Endometrial microvascular endothelial cells (primary cell): ENCODE data around the gene FHAD1. TPM values are rescaled to one million over a fixed set of nuclear protein-coding genes. Genes with fewer than 3 reads are reported as not detected.

Experiments
- in situ Hi-C: cut with HindIII; loops from 2 replicates; pipeline ENCODE4 v1.10.0; 2017; ENCODE audit warnings: low sequenced_read_pairs, low pct_unique_long_range_greater_than_20kb; ENCODE audit errors: inconsistent ontology term
- total RNA-seq: library from RNA; depleted of rRNA; stranded (reverse); fragments of >200 nt; gene quantifications from one replicate; pipeline ENCODE4 v1.2.3, GENCODE V29; 2015; ENCODE audit errors: inconsistent ontology term

Gene FHAD1
- total RNA-seq, 1 donor from 2014 or later = 1.2 TPM

DNA sequence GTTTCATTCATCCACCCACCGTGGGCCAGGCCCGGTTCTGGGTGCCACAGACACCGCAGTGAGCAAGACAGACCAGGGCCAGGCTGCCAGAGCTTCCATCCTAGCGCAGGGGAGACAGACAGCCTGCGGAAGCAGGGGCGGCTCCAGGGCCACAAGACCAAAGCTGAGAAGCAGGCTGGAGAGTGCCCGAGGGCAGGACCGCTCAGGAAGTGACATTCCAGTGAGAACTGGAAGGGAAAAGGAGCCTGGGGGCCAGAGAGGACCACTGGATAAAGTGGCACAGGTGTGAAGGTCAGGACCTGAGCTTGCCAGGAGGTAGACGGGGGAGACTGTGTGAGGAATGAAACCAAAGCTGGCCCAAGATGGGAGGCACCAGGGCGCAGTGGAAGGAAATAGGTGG lies 103.1 kb downstream of the FHAD1 start:
- in situ Hi-C loops = no loop called here

DNA sequence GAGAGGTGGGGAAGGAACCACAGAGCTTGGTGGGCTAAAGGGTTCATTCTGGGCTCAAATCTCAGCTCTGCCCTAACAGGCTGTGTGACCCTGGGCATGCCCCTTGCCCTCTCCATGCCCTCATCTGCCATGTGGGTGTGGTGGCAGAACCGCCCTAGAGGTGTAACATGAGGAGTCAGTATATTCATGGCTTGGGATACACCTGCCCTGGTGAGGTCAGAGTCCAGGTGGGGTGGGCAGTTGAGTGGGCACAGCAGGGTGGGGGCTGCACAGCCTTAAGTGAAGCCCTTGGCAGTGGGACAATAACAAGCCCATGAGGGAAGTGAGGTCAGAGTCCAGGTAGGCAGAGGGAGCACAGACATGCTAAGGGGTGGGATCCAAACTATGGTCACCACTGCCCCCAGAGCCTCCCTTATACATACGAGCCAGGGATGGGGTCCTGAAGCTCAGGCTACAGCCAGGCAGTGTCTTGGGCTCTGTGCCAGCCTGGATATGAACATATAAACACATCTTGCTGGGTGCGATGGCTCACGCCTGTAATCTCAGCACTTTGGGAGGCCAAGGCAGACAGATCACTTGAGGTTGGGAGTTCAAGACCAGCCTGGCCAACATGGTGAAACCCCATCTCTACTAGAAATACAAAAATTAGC lies 103.7 kb downstream of the FHAD1 start:
- in situ Hi-C loops = no loop called here

DNA sequence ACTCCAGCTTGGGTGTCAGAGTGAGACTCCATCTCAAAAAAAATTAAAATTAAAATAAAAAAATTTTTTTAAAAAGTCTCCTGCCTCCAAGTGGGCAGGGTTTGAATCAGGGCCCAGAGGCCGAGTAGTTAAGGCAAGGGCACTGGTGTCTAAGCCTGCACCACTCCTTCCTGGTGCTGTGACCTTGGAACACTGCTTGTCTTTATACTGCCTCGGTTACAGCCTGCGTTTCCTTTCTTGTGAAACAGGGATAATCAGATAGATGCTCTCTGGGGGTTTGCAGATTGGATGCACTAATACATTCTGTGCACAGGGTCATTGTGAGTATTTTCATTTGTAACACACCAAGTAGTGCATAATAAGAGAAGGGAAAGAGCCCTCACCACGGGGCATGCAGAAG lies 104.3 kb downstream of the FHAD1 start:
- in situ Hi-C loops = no loop called here

GRCh38 chr1:15352128-15352957 lies 105.3 kb downstream of the FHAD1 start:
- in situ Hi-C loops = no loop called here

DNA sequence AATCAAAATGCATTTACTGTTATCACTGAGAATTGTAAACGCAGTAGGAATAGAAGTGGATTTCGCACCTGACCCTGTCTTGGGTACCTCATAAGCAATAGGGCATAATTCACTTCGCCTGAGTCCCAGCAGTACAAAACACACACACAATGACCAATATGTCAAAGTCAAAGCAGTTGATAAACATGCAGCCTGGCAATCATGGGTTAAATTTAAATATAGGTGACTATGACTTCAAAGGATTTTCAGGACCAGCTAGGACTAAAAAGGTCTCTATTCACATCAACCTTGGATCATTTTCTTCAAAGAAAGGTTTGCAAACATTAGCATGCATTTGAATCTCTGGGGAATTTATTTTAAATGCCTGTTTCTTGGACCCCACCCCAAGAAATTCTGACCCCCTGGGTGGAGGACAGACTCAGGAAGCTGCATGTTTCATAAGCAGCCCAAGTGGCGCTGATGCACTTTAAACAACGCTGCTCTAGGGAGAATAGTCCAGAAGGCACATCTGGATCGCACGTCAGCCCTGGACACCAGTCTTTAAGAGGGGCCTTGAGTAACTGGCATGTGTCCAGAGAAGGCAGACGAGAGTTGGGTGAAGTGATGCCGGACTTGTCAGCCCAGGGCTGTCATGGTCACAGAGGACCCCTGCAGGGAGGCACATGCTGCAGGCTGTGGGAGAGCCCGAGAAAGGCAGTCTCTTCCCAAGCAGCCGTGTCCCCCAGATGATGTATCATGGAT lies 107.0 kb downstream of the FHAD1 start:
- in situ Hi-C loops = no loop called here

DNA sequence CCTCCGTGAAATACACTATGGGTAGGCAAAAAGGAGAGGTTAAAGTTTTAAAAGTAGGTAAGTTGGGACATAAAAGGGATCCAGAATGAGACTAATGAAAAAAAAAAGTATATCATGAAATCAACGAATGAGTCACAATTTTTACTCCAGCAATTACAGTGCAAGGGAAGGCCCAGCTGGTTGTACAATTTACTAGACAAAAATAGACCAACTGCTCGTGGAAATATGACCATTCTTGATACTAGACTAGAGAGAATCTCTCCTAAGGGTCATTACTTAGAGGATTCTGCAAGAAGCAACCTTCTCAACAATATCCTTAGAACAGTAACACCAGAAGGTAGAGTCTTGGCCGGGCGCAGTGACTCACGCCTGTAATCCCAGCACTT lies 107.5 kb downstream of the FHAD1 start:
- in situ Hi-C loops = no loop called here

DNA sequence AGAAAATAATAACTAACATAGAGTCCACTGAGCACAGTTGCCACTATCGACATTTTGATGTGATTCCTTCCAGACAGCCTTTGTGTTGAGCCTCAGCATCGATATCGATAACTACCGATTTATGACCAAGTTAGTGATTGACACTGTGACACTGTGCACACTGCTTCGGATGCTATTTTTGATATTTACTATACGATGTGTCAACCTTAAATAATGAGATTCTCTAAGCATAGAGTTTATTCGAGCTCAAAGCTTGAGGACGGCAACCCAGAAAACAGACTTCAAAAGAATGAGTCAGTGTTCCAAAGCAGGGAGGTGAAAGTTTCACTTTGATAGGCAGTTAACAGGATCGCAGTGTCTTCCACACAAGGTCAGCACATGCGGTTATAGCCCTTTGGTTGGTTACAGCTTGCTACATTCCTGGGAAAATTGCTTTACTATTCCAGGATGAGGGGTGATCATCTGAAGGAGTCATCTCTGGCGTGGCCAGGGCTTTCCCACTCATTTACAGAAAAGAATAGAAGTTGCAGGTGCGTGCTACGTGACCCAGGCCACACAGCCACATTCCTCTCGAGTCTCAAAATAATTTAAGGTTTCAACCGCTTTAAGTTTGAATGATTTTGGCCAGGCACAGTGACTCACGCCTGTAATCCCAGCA lies 109.1 kb downstream of the FHAD1 start:
- in situ Hi-C loops = no loop called here

DNA sequence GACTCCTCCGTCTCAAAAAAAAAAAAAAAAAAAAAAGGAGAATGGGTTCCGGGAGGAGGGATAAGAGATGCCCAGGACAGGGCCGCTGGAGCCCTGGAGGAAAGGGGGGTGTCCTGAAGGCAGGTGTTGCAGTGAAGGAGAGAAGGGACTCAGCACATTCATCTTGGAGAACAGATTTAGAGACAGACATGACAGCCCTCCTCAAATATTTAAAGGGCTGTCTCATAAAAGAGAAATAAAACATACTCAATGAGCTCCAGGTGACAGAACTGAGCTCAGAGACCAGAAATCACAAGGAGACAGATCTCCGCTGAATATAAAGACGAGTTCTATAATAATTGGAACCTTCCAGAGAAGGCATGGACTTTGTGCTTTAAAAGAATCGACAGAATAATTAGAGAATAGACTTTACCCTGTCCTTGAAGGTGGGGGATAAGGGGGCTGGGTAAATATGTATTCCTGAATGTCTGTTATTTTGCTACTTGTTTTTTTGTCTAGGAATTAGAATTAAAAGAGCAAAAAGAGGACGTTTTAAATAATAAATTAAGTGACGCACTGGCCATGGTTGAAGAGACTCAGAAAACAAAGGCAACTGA lies 110.7 kb downstream of the FHAD1 start:
- in situ Hi-C loops = no loop called here

DNA sequence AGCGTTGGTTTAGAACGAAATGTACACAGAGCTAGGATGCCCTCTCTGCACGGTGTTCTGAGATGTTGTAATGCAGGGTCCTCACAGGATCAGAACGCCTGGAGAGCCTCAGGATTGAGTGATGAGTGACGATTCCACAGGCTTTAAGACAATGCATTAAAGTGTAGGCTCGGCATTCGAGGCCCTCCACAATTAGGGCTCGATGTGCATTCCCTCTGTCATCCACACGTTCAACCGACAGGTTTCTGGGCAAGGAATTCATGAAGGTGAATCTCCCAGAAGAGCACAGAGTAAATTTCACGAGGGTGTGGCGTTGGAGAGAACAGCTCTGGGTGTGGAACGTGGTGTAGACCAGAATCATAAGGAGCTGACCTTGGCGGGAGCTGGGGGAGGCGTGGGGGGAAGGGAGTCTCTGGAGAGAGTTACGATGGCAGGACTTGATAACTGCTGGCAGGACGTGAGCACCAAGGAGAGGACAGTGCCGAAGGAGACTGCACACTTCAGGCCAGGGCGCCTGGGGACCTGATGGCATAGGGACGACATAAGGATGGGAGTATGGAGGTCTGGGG lies 111.6 kb downstream of the FHAD1 start:
- in situ Hi-C loops = no loop called here

DNA sequence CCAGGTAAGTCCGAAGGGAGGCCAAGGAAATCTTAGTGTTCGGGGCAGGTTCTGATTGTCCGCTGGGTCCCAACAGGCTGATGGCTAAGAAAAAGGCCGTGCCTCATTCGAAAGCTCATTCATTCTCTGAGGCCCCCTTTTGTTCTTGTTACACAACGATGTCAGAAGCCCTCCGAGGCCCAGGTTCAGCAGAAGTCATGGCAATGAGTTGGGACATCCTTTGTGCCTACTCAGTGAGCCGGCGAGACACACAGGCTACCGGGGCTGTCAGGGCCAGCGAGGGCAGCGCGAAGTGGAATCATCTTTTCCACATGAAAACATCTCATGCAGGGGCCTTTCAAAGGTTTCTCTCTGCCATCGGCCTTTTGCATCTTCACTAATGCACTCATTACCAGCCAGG lies 113.7 kb downstream of the FHAD1 start:
- in situ Hi-C loops = no loop called here

- in situ Hi-C loops = no loop called here
Observed at GRCh38 chr1:15362096-15362736, 115.2 kb downstream of the FHAD1 start.

GRCh38 chr1:15362737-15363128 lies 115.7 kb downstream of the FHAD1 start:
- in situ Hi-C loops = no loop called here

GRCh38 chr1:15364740-15365139 lies 117.7 kb downstream of the FHAD1 start:
- in situ Hi-C loops = no loop called here

- in situ Hi-C loops = no loop called here
Observed at GRCh38 chr1:15368888-15369287, 121.9 kb downstream of the FHAD1 start.

GRCh38 chr1:15370268-15370667 lies 123.2 kb downstream of the FHAD1 start:
- in situ Hi-C loops = no loop called here

DNA sequence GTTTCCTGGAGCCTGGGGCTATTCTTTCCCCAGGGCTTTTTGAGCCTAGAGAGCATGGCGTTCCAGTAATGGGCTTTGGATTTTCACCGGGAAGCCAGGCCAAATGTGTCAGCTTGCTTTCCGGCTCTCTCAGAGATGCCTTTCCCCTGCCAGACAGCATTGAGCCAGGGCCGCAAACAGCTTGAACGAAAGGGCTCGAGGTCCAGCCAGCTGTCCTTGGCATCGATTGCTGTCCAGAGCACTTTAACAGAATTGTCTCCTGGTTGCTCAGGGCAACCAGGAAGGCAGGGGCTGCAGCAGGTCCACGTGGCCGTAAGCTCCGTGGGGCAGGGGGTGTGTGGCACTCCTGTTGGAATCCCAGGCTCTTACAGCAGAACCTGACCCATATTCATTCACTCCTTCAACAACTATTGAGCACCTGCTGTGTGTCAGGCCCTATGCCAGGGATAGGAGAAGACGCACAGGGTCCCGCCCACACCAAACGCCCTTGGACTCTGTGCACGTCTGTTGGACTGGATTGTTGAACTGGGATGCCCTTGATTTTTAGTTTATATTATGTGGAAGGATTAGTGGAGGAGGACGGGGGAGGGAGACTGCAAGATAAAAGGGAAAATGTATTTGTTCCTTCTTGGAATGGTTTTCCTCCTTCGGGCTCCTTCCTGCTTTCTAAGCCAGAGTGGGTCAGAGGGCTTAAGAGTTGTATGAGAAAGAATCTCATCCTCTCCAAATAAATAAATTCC lies 123.9 kb downstream of the FHAD1 start:
- in situ Hi-C loops = no loop called here

- in situ Hi-C loops = no loop called here
Observed at GRCh38 chr1:15371610-15372545, 124.9 kb downstream of the FHAD1 start.
